Activated CD4-positive, alpha-beta T cell treated with anti-CD3 and anti-CD28 coated beads for 36 hours (primary cell): Measurements from ENCODE around the gene NFKB2. TPM values are rescaled to one million over a fixed set of nuclear protein-coding genes. Genes with fewer than 3 reads are reported as not detected.

ENCODE experiments used
- ATAC-seq: fragments of 200-7000 bp; cut with Tn5 transposase; one replicate; pipeline ENCODE4 v1.10.0; 2021; ENCODE audit warnings: mild to moderate bottlenecking, moderate library complexity
- CTCF ChIA-PET: fragments of 350-600 bp; sonication (Branson Sonifier 250); formaldehyde crosslinking; loops from one replicate; lab custom pipeline; 2021; ENCODE audit warnings: antibody characterized with exemption; lab: Charles Lee
- POLR2A ChIA-PET: fragments of 350-600 bp; sonication (Branson Sonifier 250); formaldehyde crosslinking; loops from one replicate; lab custom pipeline; 2021; ENCODE audit warnings: antibody characterized with exemption, inconsistent platforms; lab: Charles Lee
- DNase-seq: peaks from one replicate; pipeline ENCODE4 v3.0.0-alpha.2; 2020
- H3K27ac Mint-ChIP-seq: one replicate; pipeline ENCODE4 v1.8.0; 2021; ENCODE audit warnings: mixed read lengths
- H3K27me3 Mint-ChIP-seq: one replicate; pipeline ENCODE4 v1.8.0; 2021; ENCODE audit warnings: mixed read lengths
- H3K36me3 Mint-ChIP-seq: one replicate; pipeline ENCODE4 v1.8.0; 2021; ENCODE audit warnings: low read depth, mixed read lengths
- H3K4me1 Mint-ChIP-seq: one replicate; pipeline ENCODE4 v1.8.0; 2021; ENCODE audit warnings: mixed read lengths
- H3K4me3 Mint-ChIP-seq: one replicate; pipeline ENCODE4 v1.8.0; 2021; ENCODE audit warnings: mild to moderate bottlenecking, moderate library complexity, mixed read lengths
- H3K9me3 Mint-ChIP-seq: one replicate; pipeline ENCODE4 v1.8.0; 2021; ENCODE audit warnings: low read depth, mixed read lengths
- intact Hi-C, 2 experiments: fragments of 100-400 bp; cut with DNase I in 1 of 2; cut with micrococcal nuclease in 1 of 2; formaldehyde crosslinking; loops; one replicate each; pipeline versions ENCODE4 v1.14.2 to v1.15.1; 2022 to 2024; cut with DNase I, micrococcal nuclease
- microRNA-seq: library from miRNA; unstranded; fragments of <30 nt; microRNA quantifications from one replicate; pipeline ENCODE4 v1.2.0, GENCODE V29; 2021; ENCODE audit warnings: borderline replicate concordance
- total RNA-seq, 2 experiments: library from RNA; stranded (reverse); gene quantifications; one replicate each; pipeline ENCODE4 v1.2.3, GENCODE V29; 2021

The NFKB2 gene
- total RNA-seq, 2 experiments from 2014 or later: 228 to 238 TPM

DNA sequence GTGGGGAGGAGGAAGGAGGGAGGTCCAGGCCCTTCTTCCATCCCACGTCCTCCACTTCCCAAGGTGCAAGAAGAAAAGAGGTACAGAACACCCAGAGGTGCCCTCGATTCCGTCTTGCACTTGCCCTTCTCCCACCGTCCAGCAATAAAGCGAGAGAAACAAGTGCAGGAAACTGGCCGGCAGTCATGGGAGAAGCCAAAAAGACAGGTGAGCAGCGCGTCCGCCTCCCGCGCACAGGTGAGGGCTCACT, 54.5 kb downstream of the NFKB2 start:
- Mint-ChIP-seq H3K27me3 (no peaks in the 10 kb centered on the region), H3K36me3 (peaks cover 19% of the 10 kb centered on the region), H3K4me3 (peak overlapping the region; percentile 95), H3K27ac (peak overlapping the region; percentile 93), H3K9me3 (no peaks in the 10 kb centered on the region), H3K4me1 (peaks cover 25% of the 10 kb centered on the region)
- ATAC-seq (no peak), DNase-seq (no peak)
- ChIA-PET CTCF (interaction anchor here (0.7 to 4.8 kb wide), 9 partner anchors 12 to 98 kb away, joined by 3 to 25 read pairs (median 5); partner anchors contain the start of genes CUEDC2 and FBXL15), POLR2A (interaction anchor here (0.6 to 2.1 kb wide), 9 partner anchors 11 to 109 kb away, joined by 3 to 9 read pairs (median 3); partner anchors contain the start of genes CUEDC2, FBXL15 and NFKB2)
- intact Hi-C loops: loop anchor here (1.0 to 2.0 kb wide), 10 partner anchors 11 to 298 kb away; partner anchors contain the start of genes ACTR1A (in 1 of the 2), CUEDC2 (in 1 of the 2) and NOLC1 (in 1 of the 2)

DNA sequence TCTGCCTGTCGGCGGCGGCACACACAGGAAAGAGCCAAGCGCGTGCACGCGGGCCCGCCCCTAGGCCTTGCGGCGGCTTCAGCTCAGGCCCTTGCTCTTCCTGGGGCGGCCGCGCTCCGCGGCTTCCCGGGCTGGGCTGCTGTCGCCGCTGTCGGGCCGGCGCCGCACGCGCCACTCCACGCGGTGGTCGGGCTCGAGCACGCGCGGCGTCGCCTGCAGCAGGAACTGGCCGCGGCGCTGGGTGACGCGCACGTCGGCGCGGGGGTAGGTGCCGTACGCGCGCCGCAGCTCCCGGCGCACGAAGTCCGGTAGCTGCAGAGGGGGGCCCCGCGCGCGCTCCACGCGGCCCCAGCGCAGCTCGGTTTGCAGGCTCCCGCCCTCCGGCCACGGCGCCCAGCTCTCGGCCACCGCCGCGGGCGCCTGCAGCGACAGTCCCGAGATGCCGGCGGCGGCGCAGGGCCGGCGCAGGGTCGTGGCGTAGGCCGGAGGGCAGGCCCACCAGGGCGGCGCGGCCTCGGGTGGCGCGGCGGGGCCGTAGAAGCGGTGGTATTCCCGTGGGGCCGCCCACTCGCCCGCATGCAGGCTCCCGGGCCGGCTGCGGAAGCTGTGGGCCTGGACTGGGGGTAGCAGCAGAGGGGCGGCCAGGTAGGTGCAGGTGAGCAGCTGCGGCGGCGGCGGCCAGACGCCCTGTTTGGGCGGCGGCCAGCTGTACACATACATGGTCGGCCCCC, 55.0 kb downstream of the NFKB2 start:
- POLR2A ChIA-PET: interaction anchor here (0.6 to 2.1 kb wide), 11 partner anchors 11 to 110 kb away, joined by 3 to 9 read pairs (median 3); partner anchors contain the start of genes CUEDC2, FBXL15 and NFKB2
- Mint-ChIP-seq H3K9me3 (no peaks in the 10 kb centered on the region), H3K27me3 (no peaks in the 10 kb centered on the region), H3K4me3 (peak overlapping the region; percentile 95), H3K4me1 (peaks cover 25% of the 10 kb centered on the region), H3K27ac (peak overlapping the region; percentile 93), H3K36me3 (peaks cover 21% of the 10 kb centered on the region)
- DNase-seq (peak; percentile 91), ATAC-seq (peak; percentile 66)
- CTCF ChIA-PET: interaction anchor here (0.5 to 4.8 kb wide), 15 partner anchors 12 to 1243 kb away, joined by 3 to 25 read pairs (median 4); partner anchors contain the start of genes CUEDC2 and FBXL15
- intact Hi-C loops: loop anchor here (1.0 to 2.0 kb wide), 10 partner anchors 11 to 298 kb away; partner anchors contain the start of genes ACTR1A (in 2 of the 2), CUEDC2 (in 1 of the 2) and NOLC1 (in 1 of the 2)

DNA sequence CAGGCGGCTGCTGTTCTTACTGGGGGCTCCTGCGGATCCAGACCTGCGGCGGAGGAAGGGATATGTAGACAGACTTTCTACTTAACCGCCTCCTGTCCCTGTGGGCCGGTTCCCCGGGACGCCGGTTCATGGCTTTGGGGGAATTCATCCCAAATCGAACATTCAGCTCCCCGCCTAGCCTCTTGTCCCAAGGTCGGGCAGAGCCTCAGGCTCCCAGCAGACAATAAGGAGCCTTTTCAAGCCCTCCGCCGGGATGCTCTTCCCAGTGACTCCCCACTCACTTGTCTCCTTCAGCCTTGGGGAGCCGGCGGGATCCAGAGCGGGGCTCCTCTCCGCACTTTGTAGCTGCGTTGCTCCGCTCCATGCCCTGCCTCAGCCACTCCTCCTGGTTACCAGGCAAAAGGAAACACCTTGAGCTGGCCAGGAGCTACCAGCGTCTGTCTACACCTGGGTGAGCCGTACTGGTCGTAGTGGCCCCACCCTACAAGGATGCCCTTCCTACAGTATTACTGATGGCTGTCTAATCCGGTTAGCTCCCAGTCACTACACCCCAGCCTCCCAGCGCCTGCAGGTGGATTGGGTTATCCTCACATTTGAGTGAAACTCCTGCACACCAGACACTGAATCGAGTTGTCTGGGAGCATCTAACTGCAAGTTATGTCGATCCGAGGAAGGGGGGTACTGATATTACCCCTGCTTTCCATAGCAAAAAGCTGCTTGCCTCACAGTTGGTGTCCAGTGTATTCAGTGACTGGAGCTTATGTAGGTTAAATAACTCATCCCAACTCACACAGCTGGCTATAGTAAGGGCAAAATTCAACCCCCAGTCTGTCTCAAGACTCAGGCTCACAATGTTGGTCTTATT, 55.8 kb downstream of the NFKB2 start, which contains the start of gene C10orf95:
C10orf95 (minus strand) TSS at position 439 of the 865 bp plus-strand sequence. CDS start 450 bp downstream, outside the sequence.
- ATAC-seq: no peak
- Mint-ChIP-seq H3K36me3 (peaks cover 24% of the 10 kb centered on the region), H3K4me1 (peaks cover 25% of the 10 kb centered on the region), H3K4me3 (peak within 1 kb of the TSS; percentile 95), H3K27me3 (no peaks in the 10 kb centered on the region), H3K27ac (peak within 1 kb of the TSS; percentile 95), H3K9me3 (no peaks in the 10 kb centered on the region)
- intact Hi-C loops: loop anchor here in 1 of 2 experiments (1.0 to 2.0 kb wide), 2 partner anchors 27 to 51 kb away; partner anchors contain the start of gene ACTR1A
- peak; percentile 20 for DNase-seq
- CTCF ChIA-PET: interaction anchor here (0.5 to 4.8 kb wide), 18 partner anchors 11 to 1242 kb away, joined by 3 to 25 read pairs (median 4); partner anchors contain the start of genes CUEDC2 and FBXL15
- POLR2A ChIA-PET: interaction anchor here (0.8 to 2.1 kb wide), 7 partner anchors 11 to 126 kb away, joined by 3 to 11 read pairs (median 3); partner anchors contain the start of genes CUEDC2, FBXL15 and NFKB2

Small RNA genes within 50 kb of the gene (microRNA-seq; reads per million reads assigned to microRNA genes)
- gene MIR146B: 6,736 reads per million, percentile 95 among the genes with 10 or more reads in this experiment

Other genes with a start within 250 kb of the NFKB2 start
- 100 to 1,000 TPM; 206 to 283 TPM for gene NOLC1, start 243.3 kb upstream of the NFKB2 start, total RNA-seq
- under 1 TPM in 1 of 2 experiments, not detected in 1; 0.14 TPM for gene ELOVL3, start 169.4 kb upstream of the NFKB2 start, total RNA-seq
- under 1 TPM; 0.66 to 0.81 TPM for gene PITX3, start 154.2 kb upstream of the NFKB2 start, total RNA-seq
- gene GBF1, start 150.2 kb upstream of the NFKB2 start, total RNA-seq: 10 to 100 TPM; 33.1 to 37.5 TPM
- gene PSD, start 23.1 kb downstream of the NFKB2 start, total RNA-seq: 10 to 100 TPM in 1 of 2 experiments, 1 to 10 TPM in 1; 9.1 to 11.2 TPM
- 10 to 100 TPM in 1 of 2 experiments, 1 to 10 TPM in 1; 5.4 to 11.9 TPM for gene FBXL15, start 25.1 kb downstream of the NFKB2 start, total RNA-seq
- 10 to 100 TPM; 60.8 to 72.7 TPM for gene CUEDC2, start 36.9 kb downstream of the NFKB2 start, total RNA-seq
- under 1 TPM; 0.27 to 0.32 TPM for gene C10orf95, start 55.8 kb downstream of the NFKB2 start, total RNA-seq
- 10 to 100 TPM; 51.1 to 53.3 TPM for gene ACTR1A, start 107.0 kb downstream of the NFKB2 start, total RNA-seq
- 1 to 10 TPM; 8.4 to 9.5 TPM for gene SUFU, start 108.3 kb downstream of the NFKB2 start, total RNA-seq
- gene TRIM8, start 248.8 kb downstream of the NFKB2 start, total RNA-seq: 10 to 100 TPM; 37.8 to 39.1 TPM